DND-41 (cell line): ENCODE data around the gene ARMC3.
"Not testable (repeated sequence)": the region's sequence is repeated elsewhere in the genome, so short reads cannot be mapped to it uniquely, and the experiment has no call there.

Experiments used
- CTCF ChIP-seq: IDR thresholded peaks from 2 replicates; pipeline ENCODE4 v1.5.1; 2012; ENCODE audit warnings: borderline replicate concordance, low read length, moderate library complexity, mild to moderate bottlenecking; ENCODE audit not compliant: poor library complexity, severe bottlenecking; ENCODE audit errors: extremely low read depth
- EZH2 ChIP-seq: IDR thresholded peaks from 3 replicates; pipeline ENCODE4 v1.6.1; 2012; ENCODE audit warnings: borderline replicate concordance, low read depth, mild to moderate bottlenecking, moderate library complexity, low read length, inconsistent platforms; ENCODE audit not compliant: severe bottlenecking

DNA sequence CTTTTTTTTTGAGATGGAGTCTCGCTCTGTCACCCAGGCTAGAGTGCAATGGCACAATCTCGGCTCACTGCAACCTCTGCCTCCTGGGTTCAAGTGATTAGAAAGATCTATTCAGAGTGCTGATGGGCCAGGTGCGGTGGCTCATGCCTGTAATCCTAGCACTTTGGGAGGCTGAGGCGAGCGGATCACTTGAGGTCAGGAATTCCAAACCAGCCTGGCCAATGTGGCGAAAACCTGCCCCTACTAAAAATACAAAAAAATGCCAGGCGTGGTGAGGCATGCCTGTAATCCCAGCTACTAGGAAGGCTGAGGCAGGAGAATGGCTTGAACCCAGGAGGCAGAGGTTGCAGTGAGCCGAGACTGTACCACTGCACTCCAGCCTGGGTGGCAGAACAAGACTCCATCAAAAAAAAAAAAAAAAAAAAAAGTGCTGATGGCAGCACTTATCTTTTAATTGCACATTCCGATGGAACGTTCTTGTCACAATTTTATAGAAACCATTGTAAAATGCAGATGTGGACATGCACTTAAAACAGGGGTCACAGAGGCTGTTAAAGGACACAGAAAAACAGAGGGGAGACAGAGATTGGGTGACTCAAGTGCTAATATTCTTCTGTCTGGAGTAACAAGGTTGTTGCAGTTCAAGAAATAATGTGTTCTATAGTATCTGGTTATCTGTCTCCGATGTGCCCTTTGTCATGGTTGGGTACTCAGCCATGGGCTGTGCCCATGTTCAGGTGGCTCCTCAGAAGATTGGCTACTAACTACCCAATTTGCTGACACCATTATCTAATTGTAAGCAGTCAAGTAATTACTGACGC, 142.4 kb downstream of the ARMC3 start:
- not testable (repeated sequence) for TF ChIP-seq CTCF, EZH2
